ENCODE results near the gene IDH2. TPM values are rescaled to one million over a fixed set of nuclear protein-coding genes. Genes with fewer than 3 reads are reported as not detected.

The IDH2 gene
- total and polyA plus RNA-seq, 2 donors (not counting 3 experiments of a cell fraction or from before 2014, with no cell fraction given) = 123 to 127 TPM

DNA sequence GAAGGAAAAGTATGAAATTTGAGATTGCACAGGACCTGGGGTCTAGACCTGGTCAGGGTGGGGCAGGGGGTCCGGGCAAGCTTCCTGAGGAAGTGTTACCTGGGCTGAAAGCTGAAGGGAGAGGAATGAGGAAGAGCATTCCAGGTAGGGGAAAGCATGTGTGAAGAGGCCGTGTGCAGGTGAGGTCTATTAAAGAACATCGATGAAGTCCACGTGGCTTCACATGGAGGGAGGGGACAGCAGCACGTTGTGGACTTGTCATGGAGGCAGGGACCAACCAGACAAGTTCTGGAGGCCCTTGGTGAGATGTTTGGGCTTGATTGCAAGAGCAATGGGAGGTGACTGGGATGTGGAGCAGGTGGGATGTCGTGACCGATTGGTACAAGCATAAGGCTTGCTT, 47.1 kb downstream of the IDH2 start:
- peaks cover 7% of the 10 kb centered on the region for H3K4me1 ChIP-seq (ENCODE audit: control insufficient read depth, extremely low read depth, insufficient read depth, low read length)
- ChIA-PET CTCF (interaction anchor here (0.6 to 1.4 kb wide), 2 partner anchors 10 to 58 kb away, joined by 3 to 5 read pairs; no protein-coding TSS in a partner anchor), POLR2A (no interaction called here)
- intact Hi-C loops (cut with micrococcal nuclease) (no loop called here), dilution Hi-C loops (cut with MboI; ENCODE audit: extremely low pct_ligation_motif_present, low sequenced_read_pairs) (no loop called here)
- TF ChIP-seq EZH2 (IDR thresholded peaks at IDR 0.05; ENCODE audit: borderline replicate concordance, low read depth, low read length, severe bottlenecking) (no peak), GATA2 (IDR thresholded peaks at IDR 0.05; ENCODE audit: insufficient read depth, insufficient read length, low read depth, low read length) (no peak), POLR2AphosphoS5 (IDR thresholded peaks at IDR 0.05; ENCODE audit: insufficient read depth, low read depth, low read length) (no peak), FOS (IDR thresholded peaks at IDR 0.05; ENCODE audit: borderline replicate concordance, insufficient read depth, low read length) (no peak), JUN (IDR thresholded peaks at IDR 0.05; ENCODE audit: borderline replicate concordance, insufficient read depth, insufficient read length, low read depth) (no peak), POLR2A (IDR thresholded peaks at IDR 0.05; ENCODE audit: low read depth, low read length) (no peak), MYC (IDR thresholded peaks at IDR 0.05; ENCODE audit: low read depth, low read length) (no peak)
- TF ChIP-seq, protein P1, sequence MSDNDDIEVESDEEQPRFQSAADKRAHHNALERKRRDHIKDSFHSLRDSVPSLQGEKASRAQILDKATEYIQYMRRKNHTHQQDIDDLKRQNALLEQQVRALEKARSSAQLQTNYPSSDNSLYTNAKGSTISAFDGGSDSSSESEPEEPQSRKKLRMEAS (IDR thresholded peaks at IDR 0.05; ENCODE audit: insufficient read depth, insufficient read length) = no peak
- TF ChIP-seq, protein P2, sequence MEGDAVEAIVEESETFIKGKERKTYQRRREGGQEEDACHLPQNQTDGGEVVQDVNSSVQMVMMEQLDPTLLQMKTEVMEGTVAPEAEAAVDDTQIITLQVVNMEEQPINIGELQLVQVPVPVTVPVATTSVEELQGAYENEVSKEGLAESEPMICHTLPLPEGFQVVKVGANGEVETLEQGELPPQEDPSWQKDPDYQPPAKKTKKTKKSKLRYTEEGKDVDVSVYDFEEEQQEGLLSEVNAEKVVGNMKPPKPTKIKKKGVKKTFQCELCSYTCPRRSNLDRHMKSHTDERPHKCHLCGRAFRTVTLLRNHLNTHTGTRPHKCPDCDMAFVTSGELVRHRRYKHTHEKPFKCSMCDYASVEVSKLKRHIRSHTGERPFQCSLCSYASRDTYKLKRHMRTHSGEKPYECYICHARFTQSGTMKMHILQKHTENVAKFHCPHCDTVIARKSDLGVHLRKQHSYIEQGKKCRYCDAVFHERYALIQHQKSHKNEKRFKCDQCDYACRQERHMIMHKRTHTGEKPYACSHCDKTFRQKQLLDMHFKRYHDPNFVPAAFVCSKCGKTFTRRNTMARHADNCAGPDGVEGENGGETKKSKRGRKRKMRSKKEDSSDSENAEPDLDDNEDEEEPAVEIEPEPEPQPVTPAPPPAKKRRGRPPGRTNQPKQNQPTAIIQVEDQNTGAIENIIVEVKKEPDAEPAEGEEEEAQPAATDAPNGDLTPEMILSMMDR (IDR thresholded peaks at IDR 0.05; ENCODE audit: extremely low read depth in 1 of 2, insufficient read depth in 1 of 2, low read depth in 1 of 2, low read length in 2 of 2) = no peak
- H4K20me1 ChIP-seq (replicated peaks; ENCODE audit: control insufficient read depth, extremely low read depth, insufficient read depth, low read length) = no peaks in the 10 kb centered on the region
- H3K4me2 ChIP-seq (ENCODE audit: insufficient read depth, low read length) = no peak overlapping the region
- H3K4me3 ChIP-seq (replicated peaks in 1 of 3; ENCODE audit: insufficient read depth in 1 of 3, low read depth in 1 of 3, low read length in 3 of 3) = no peak overlapping the region
- H3K27ac ChIP-seq (ENCODE audit: insufficient read depth, low read depth, low read length) = no peak overlapping the region
- peaks cover 10% of the 10 kb centered on the region for H3K79me2 ChIP-seq (ENCODE audit: control insufficient read depth, insufficient read depth, low read length)
- no peak overlapping the region for H3K9ac ChIP-seq (replicated peaks; ENCODE audit: extremely low read depth, insufficient read depth, low read length)
- no TSS peak for BruUV-seq (replicated peaks)
- H3K36me3 ChIP-seq (ENCODE audit: control insufficient read depth in 2 of 2, extremely low read depth in 1 of 2, insufficient read depth in 2 of 2, low read length in 2 of 2) = no peaks in the 10 kb centered on the region
- H3K27me3 ChIP-seq (ENCODE audit: control insufficient read depth in 2 of 2, insufficient read depth in 2 of 2, low read length in 2 of 2) = no peaks in the 10 kb centered on the region
- FAIRE-seq (no peak), DNase-seq (ENCODE audit: low read depth, low spot score) (no peak)
- H3K9me3 ChIP-seq (replicated peaks; ENCODE audit: control insufficient read depth, insufficient read depth, low read length) = no peaks in the 10 kb centered on the region
- H2AFZ ChIP-seq (ENCODE audit: low read depth, low read length) = no peak overlapping the region
- H3K9me1 ChIP-seq (replicated peaks; ENCODE audit: control insufficient read depth, extremely low read depth, insufficient read depth, low read length) = no peaks in the 10 kb centered on the region

Measured in endothelial cell of umbilical vein (primary cell).